T-helper 2 cell treated with Interferon-gamma antibody and Interleukin-4, amounts not matched to agents 100 ng/mL and 5 ng/mL, for 36 hours (primary cell): ENCODE results near the gene GSTO2. TPM values are rescaled to one million over a fixed set of nuclear protein-coding genes. Genes with fewer than 3 reads are reported as not detected.

Experiments
- intact Hi-C: fragments of 100-400 bp; cut with micrococcal nuclease; formaldehyde crosslinking; loops from one replicate; pipeline ENCODE4 v1.15.1; 2023
- total RNA-seq: library from RNA; stranded (reverse); gene quantifications from 2 replicates; pipeline ENCODE4 v1.2.3, GENCODE V29; 2022

GSTO2 gene
- total RNA-seq, 1 donor from 2014 or later: 0.66 TPM

- intact Hi-C loops: no loop called here
Observed at GRCh38 chr10:104325436-104326435, 56.8 kb downstream of the GSTO2 start.

- intact Hi-C loops: no loop called here
Observed at GRCh38 chr10:104326991-104327610, 58.1 kb downstream of the GSTO2 start.

DNA sequence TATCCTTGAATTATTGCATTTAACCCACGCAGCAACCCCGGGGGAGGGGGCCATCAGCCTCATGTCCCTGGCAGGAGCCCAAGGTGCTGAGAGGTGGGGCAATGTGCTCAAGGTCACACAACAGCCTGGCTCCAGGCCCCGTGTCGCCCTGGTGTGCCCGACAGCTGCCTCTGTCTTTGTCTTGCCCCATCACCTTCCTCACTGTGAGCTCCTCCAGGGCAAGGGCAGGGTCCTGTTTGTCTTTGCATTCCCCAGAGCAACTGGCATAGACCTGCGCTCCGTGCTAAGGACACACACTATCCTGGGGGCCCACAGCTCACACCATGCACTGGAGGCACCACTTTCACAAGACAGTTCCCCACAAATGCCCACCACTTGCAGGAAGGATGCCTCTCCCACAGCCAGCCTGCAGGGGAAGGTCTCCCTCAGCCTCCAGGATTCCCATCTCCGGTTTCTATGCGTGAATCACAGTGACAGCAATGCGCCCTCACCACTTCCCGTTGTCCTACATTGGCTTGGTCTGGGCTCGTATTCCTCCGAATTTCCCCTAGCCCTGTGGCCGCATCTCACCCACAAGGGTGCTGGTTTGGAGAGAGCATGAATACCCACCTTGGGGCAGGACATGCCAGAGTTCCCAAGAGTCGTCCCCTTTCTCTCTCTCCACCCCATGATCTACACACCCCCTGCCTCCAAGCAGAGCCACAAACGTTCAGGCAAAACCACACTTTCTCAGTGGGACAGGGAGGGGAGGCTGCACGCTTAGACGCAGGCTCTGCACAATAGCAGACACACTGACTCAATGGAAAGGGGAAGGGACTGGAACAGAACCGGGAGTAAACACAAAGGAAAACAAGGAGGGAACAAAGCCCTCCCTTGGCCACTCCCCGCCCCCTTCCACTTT, 59.0 kb downstream of the GSTO2 start:
- intact Hi-C loops: no loop called here

DNA sequence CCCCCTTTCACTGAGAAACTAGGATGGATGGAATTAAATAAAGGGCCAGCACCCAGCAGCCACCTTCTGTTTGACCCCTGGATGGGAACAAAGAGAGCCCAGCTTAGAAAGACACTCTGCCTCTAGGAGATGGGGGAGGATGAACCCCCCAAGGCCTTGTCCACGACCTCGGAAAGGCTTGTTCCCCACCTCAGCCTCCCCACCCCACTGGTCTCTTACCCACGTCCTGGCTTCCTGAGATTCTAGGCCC, 59.6 kb downstream of the GSTO2 start:
- intact Hi-C loops: no loop called here

DNA sequence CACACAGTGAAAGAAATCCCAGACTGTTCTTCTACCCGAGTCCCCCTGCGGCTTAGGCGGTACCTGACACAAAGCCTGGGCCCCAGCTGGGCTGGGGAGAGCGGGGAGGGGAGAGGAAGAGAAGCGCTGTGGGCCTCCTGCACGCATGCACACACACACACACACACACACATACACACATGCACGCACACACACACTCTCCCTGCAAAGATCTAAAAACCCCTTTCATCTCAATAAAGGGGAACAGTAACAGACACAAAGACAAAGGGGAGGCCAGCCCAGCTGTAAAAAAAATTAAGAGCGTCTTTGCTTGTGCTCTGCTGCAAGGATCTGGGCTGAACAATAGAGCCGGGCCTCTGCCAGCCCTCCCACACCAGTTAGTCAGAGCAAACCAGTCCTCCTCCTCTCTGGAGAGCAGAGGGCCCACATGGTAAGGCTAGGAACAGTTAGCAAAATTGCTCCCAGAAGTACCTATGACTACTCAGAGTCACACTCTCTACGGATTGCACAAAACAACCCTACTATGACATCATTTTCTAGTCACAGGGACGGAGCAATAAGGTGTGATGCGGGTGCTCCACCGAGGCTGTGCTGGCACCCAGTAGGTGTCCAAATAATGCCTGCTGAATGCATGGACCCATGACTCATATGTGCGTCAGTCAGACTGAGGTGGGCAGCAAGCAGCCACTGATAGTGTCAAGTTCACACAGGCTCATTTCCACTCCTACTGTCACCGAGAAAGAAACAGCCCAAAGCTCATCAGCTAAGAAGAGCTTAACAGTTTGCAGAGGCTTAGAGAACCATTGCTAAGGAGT, 60.1 kb downstream of the GSTO2 start:
- intact Hi-C loops: loop anchor here (1.0 kb wide), 2 partner anchors 9 to 24 kb away; partner anchors contain the start of genes CFAP58 and ITPRIP

DNA sequence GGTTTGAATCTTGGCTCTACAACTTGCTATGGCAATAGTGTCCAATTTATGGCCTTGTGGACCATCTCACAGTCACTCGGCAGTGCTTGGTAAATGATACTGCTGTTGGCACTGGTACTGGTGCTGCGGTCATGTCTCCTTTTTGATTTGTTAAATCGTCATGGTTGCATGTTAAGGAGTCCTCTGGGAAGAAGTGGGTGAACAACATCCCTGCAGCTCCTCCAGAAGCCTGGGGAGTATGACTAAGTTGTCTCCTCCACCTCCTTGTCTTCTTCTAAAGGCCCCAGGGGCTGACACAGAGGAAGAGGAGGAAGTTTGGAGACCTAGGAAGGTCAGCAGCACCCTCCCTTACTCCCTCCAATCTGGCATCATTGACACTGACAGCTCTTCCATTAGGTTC, 60.8 kb downstream of the GSTO2 start:
- intact Hi-C loops: loop anchor here (1.0 kb wide), 2 partner anchors 9 to 24 kb away; partner anchors contain the start of genes CFAP58 and ITPRIP

DNA sequence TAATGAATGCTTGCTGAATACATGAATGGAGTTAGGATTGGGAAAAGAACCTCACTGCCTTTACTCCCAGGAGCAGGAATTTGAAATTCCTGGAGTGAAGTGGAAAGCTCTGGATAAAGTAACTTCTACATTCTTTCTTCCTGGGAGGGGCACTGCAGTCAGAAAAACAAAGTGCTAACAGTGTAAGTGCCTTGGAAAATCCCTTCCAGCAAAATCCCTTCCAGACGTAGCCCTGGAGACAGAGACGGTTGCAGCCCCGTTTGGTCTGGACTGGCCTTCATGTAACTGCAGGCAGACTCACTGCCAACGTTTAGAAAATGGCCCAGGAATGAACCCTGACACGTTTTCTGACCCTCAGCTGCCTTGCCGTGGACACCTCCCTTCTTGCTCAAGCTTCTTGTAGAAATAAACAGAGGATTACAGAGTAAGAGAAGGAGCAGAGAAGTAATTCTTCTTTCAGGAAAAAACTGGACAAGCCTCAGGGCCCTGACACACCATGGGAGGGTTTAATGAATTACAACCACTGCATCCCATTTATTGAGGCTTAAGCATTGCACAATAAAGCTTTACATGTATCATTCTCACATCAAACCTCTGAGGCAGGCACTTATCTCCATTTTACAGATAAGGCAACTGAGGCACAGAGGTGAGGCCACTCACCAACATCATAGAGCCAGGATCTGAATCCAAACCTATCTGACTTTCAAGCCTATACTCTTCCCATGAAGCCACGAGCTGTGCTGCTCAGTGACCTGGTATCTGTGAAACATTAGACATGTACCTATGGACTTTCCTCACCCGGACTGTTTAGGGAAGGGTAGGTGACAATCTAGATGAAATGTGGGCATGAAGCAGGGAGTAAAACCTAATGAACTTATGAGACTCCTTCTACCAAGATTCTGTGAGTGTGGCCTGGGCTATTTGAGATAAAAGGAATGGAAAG, 61.5 kb downstream of the GSTO2 start:
- intact Hi-C loops: no loop called here

- intact Hi-C loops: no loop called here
Observed at GRCh38 chr10:104331208-104331838, 62.3 kb downstream of the GSTO2 start.

GRCh38 chr10:104332243-104333031, 63.5 kb downstream of the GSTO2 start:
- intact Hi-C loops: loop anchor here (1.0 kb wide), 1 partner anchor 10 kb away; no protein-coding TSS in a partner anchor

- intact Hi-C loops: loop anchor here (1.0 kb wide), 1 partner anchor 11 kb away; no protein-coding TSS in a partner anchor
Observed at GRCh38 chr10:104333032-104333727, 64.2 kb downstream of the GSTO2 start.

DNA sequence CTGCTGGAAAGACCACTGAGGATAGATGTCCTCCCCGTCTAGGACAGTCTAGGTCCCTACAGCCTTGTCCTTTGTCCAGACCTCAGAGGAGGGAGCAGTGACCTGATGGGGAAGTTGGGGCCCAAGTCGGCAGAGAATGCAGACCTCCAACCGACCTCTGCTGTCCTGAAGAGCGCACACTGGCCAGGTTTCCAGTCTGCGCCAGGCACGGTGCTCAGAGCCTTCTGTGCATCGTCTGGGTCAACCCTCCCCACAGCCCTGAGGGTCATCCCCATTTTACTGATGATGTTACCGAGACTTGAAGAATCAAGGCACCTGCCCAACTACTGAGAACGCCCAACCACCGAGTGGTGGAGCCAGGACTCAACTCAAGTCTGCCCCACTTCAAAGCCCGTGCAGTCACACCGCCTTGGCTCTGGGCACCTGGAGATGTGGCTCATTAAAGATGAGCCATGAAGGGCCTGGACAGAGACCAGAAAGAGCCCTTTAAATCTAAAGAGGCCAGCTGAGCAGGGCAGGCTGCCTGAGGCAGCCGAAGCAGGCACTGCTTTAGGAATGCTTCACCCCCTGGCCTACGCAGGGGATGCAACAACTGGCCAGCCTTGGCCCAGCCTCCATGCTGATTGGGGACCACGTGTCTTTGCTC, 64.9 kb downstream of the GSTO2 start:
- intact Hi-C loops: loop anchor here (1.0 kb wide), 1 partner anchor 12 kb away; no protein-coding TSS in a partner anchor

- intact Hi-C loops: no loop called here
Observed at GRCh38 chr10:104334561-104334960, 65.6 kb downstream of the GSTO2 start.

DNA sequence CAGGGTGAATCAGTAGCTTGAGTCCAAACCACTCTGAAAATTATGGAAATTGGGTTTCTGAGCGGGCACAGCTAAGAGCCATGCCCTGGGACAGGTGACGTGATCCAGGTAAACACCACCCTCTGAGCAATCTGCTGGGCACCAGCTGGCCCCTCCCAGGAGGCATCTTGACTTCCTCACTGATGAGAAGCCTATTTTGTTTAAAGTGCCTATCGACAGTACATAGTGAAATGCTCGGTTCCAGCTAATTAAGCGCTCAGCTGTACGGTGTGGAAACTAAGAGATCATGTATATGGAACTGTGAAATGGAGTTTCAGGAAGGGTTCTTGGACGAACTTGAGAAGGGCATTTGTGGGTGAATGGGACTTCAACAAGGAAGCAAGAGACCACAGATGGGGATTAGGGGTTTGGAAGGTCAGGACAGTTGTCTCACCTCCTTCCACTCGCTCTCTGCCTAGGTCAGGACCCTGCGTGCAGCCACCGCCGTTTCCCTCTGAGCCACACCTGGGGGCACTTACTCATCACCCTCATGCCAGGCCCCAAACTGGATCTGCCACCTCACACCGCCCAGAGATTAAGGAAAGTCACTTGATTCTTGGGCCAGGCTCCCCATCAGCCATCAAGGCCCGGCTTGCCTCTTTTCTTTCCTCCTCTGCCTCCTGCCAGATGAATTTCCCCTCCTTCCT, 66.1 kb downstream of the GSTO2 start:
- intact Hi-C loops: loop anchor here (5.0 kb wide), 2 partner anchors 213 to 428 kb away; partner anchors contain the start of gene SFR1

DNA sequence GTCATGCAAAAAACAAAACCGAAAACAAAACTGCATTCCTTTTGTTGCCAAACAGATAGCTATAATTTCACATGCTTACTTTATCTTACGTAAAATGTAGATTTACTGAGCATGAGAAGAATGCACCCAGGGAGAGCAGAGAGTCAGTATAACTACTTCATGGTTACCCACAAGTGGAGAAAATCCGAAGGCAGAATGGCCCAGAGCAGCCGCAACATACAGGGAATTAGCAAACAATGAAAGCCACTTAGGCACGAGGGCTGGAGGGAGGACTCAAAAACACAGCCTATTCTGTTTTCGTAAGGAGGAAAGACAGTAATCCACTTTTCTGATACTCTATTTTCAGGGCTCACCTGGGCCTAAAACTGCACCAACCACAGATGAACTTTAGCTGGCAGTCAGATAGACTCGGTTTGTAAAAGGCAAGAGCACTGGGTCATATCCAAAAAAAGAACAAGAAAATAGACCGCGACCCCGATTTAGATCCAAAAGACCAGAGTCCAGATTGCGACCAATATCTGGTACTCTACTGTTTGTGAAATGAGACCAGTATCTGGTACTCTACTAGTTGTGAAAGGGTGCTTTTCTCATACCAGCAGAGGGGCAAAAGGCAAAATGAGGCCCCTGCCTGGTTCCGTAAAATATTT, 68.0 kb downstream of the GSTO2 start:
- intact Hi-C loops: loop anchor here (5.0 kb wide), 2 partner anchors 215 to 430 kb away; partner anchors contain the start of gene SFR1

- intact Hi-C loops: loop anchor here (5.0 kb wide), 2 partner anchors 215 to 430 kb away; partner anchors contain the start of gene SFR1
Observed at GRCh38 chr10:104337521-104337984, 68.6 kb downstream of the GSTO2 start.
